ENCODE data around the gene FBXO22. TPM values are rescaled to one million over a fixed set of nuclear protein-coding genes. Genes with fewer than 3 reads are reported as not detected.

Gene FBXO22
- total and polyA plus RNA-seq, 10 of the 15 experiments (the other 5 are each of a cell fraction or from before 2014, with no cell fraction given), result 15.2 to 110 (median 42.8) TPM

DNA sequence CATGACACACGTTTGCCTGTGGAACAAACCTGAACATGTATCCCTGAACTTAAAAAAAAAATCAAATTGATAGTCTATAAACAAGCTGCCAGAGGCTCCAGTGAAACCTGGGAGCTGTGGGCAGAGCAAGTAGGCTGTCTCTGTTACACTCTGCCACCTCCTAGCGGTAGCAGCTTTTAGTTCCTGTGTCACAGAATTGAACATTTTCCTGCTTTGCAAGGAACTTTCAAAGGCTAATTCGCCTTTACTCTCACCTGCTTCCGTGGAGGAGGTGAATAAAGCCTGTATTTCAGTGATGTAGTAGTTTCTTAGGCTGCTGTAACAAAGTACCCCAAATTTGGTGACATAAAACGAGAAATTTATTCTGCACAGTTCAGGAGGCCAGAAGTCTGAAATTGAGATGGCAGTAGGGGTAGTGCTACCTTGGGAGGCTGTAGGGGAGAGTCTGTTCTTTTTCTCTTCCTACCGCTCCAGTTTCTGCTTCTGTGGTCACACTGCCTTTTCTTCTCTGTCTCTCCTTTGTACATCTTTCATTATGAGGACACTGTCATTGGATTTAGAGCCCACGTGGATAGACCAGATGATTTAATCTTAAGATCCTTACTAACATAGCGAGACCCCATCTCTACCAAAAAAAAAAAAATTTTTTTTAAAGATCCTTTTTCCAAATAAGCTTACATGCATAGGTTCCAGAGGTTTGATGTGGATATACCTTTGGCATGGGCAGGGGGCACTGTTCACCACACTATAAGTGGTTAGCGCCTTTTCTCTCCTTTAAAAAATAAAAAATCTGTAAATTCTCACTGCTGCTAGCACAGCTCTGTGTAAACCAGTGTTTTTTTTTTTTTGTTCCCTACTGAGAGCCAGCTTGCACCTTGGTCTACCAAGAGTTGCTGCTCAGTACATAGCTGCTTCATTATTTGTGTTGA, 25.3 kb downstream of the FBXO22 start:
- Histone ChIP-seq H3K9ac (ENCODE audit: control insufficient read depth, insufficient read depth, low read length) (no peak overlapping the region), H3K27me3 (replicated peaks in 1 of 2; ENCODE audit: control insufficient read depth in 2 of 2, insufficient read depth in 2 of 2, low read length in 1 of 2) (no peaks in the 10 kb centered on the region), H3K9me3 (replicated peaks; ENCODE audit: control insufficient read depth, insufficient read depth, low read length) (no peaks in the 10 kb centered on the region), H3K36me3 (ENCODE audit: control insufficient read depth in 2 of 2, insufficient read depth in 2 of 2, low read length in 1 of 2) (peaks cover 9 to 10% of the 10 kb centered on the region in 2 experiments), H3K79me2 (ENCODE audit: control insufficient read depth, insufficient read depth, low read length) (peaks cover 9% of the 10 kb centered on the region), H3K4me1 (ENCODE audit: control insufficient read depth, insufficient read depth, low read length) (peaks cover 7% of the 10 kb centered on the region), H3K4me2 (ENCODE audit: control insufficient read depth, insufficient read depth) (no peak overlapping the region), H3K4me3 (no peak overlapping the region), H2AFZ (ENCODE audit: control insufficient read depth, low read depth, low read length) (no peak overlapping the region), H4K20me1 (ENCODE audit: control insufficient read depth, insufficient read depth) (no peaks in the 10 kb centered on the region), H3K27ac (ENCODE audit: control insufficient read depth, insufficient read depth) (no peak overlapping the region)
- TF ChIP-seq CBFB (IDR thresholded peaks at IDR 0.05; ENCODE audit: low read depth) (no peak), SRF (IDR thresholded peaks at IDR 0.05; ENCODE audit: low read depth in 2 of 2, low read length in 2 of 2) (0 out of 4 replicates have a peak, but pooled peaks of 1 of the 2 experiments have one; percentile 24), SMC3 (IDR thresholded peaks at IDR 0.05; ENCODE audit: borderline replicate concordance, low read length) (peak; percentile 28; the same call in 1 of the 2 replicates), KAT2A (conservative IDR thresholded peaks at IDR 0.05; ENCODE audit: control insufficient read depth, low read depth, low read length) (no peak), EGR1 (IDR thresholded peaks at IDR 0.05; ENCODE audit: borderline replicate concordance in 1 of 2, low read depth in 2 of 2, low read length in 2 of 2) (no peak), RAD21 (IDR thresholded peaks at IDR 0.05; ENCODE audit: insufficient read depth, low read depth, low read length) (peak; percentile 74), ASH2L (IDR thresholded peaks at IDR 0.05; ENCODE audit: borderline replicate concordance, low read depth) (no peak), RUNX3 (IDR thresholded peaks at IDR 0.05; ENCODE audit: low read length) (0 out of 2 replicates have a peak, but pooled peaks have one; percentile 20), CTCF (IDR thresholded peaks at IDR 0.05 in 2 of 3, conservative IDR thresholded peaks at IDR 0.05 in 1 of 3; ENCODE audit: control insufficient read depth in 2 of 3, extremely low read depth in 1 of 3, insufficient read depth in 1 of 3, low read depth in 3 of 3, low read length in 3 of 3) (peak; percentile 39 to 54 (median 50); a peak in 5 of 6 replicates), SMAD5 (IDR thresholded peaks at IDR 0.05; ENCODE audit: low read depth) (no peak)
- TF ChIP-seq, protein P1, sequence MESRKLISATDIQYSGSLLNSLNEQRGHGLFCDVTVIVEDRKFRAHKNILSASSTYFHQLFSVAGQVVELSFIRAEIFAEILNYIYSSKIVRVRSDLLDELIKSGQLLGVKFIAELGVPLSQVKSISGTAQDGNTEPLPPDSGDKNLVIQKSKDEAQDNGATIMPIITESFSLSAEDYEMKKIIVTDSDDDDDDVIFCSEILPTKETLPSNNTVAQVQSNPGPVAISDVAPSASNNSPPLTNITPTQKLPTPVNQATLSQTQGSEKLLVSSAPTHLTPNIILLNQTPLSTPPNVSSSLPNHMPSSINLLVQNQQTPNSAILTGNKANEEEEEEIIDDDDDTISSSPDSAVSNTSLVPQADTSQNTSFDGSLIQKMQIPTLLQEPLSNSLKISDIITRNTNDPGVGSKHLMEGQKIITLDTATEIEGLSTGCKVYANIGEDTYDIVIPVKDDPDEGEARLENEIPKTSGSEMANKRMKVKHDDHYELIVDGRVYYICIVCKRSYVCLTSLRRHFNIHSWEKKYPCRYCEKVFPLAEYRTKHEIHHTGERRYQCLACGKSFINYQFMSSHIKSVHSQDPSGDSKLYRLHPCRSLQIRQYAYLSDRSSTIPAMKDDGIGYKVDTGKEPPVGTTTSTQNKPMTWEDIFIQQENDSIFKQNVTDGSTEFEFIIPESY (IDR thresholded peaks at IDR 0.05), result peak; percentile 76; the same call in 1 of the 2 replicates
- TF ChIP-seq, protein P2, sequence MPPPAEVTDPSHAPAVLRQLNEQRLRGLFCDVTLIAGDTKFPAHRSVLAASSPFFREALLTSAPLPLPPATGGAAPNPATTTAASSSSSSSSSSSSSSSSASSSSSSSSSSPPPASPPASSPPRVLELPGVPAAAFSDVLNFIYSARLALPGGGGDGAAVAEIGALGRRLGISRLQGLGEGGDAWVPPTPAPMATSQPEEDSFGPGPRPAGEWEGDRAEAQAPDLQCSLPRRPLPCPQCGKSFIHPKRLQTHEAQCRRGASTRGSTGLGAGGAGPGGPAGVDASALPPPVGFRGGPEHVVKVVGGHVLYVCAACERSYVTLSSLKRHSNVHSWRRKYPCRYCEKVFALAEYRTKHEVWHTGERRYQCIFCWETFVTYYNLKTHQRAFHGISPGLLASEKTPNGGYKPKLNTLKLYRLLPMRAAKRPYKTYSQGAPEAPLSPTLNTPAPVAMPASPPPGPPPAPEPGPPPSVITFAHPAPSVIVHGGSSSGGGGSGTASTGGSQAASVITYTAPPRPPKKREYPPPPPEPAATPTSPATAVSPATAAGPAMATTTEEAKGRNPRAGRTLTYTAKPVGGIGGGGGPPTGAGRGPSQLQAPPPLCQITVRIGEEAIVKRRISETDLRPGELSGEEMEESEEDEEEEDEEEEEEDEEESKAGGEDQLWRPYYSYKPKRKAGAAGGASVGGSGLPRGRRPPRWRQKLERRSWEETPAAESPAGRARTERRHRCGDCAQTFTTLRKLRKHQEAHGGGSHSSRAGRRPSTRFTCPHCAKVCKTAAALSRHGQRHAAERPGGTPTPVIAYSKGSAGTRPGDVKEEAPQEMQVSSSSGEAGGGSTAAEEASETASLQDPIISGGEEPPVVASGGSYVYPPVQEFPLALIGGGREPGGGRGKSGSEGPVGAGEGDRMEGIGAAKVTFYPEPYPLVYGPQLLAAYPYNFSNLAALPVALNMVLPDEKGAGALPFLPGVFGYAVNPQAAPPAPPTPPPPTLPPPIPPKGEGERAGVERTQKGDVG (CRISPR knock-in tag; IDR thresholded peaks at IDR 0.05), result no peak
- SMC1A ChIA-PET (ENCODE audit: uncharacterized antibody, unreplicated experiment), result interaction anchor here (0.5 to 2.0 kb wide), 11 partner anchors 11 to 1026 kb away, joined by 3 to 8 read pairs (median 3); no protein-coding TSS in a partner anchor
- FAIRE-seq (peak; percentile 13), DNase-seq (ENCODE audit: low read depth, low spot score) (no peak), ATAC-seq (peak; percentile 80)
- POLR2A ChIA-PET, result interaction anchor here (0.6 kb wide), 1 partner anchor 13 kb away, joined by 5 read pairs; no protein-coding TSS in a partner anchor
- BruUV-seq (replicated peaks), result no TSS peak
- CTCF ChIA-PET, result interaction anchor here (0.7 to 4.6 kb wide), 20 partner anchors 7 to 221 kb away, joined by 3 to 25 read pairs (median 4); partner anchors contain the start of genes FBXO22 and TMEM266
- RAD21 ChIA-PET (ENCODE audit: unreplicated experiment), result interaction anchor here (0.9 to 2.8 kb wide), 7 partner anchors 85 to 222 kb away, joined by 3 to 13 read pairs (median 3); partner anchors contain the start of gene TMEM266
- in situ Hi-C loops (cut with MboI) (no loop called here), intact Hi-C loops (cut with micrococcal nuclease; ENCODE audit: unreplicated experiment) (loop anchor here (5.0 kb wide), 1 partner anchor 117 kb away; no protein-coding TSS in a partner anchor)
- WGBS (ENCODE audit: insufficient coverage, insufficient replicate concordance, low lambda C conversion rate, missing lambda C conversion rate), result 51% methylated on average over 8 of the region's 9 CpGs
